HG03565 (cell line): Measurements from ENCODE around the gene PPP1R1B.

Experiments used
- ATAC-seq: cut with Tn5 transposase; IDR thresholded peaks from one replicate; pipeline ENCODE4 v1.9.1; 2021; ENCODE audit warnings: mild to moderate bottlenecking, moderate library complexity; ENCODE audit not compliant: unreplicated experiment

Gene PPP1R1B

GRCh38 chr17:39631403-39631802 is 4.7 kb downstream of the PPP1R1B start:
- no peak for ATAC-seq

GRCh38 chr17:39632153-39632941 is 5.6 kb downstream of the PPP1R1B start:
- ATAC-seq, result no peak

GRCh38 chr17:39633570-39634183 is 6.9 kb downstream of the PPP1R1B start:
- no peak for ATAC-seq

DNA sequence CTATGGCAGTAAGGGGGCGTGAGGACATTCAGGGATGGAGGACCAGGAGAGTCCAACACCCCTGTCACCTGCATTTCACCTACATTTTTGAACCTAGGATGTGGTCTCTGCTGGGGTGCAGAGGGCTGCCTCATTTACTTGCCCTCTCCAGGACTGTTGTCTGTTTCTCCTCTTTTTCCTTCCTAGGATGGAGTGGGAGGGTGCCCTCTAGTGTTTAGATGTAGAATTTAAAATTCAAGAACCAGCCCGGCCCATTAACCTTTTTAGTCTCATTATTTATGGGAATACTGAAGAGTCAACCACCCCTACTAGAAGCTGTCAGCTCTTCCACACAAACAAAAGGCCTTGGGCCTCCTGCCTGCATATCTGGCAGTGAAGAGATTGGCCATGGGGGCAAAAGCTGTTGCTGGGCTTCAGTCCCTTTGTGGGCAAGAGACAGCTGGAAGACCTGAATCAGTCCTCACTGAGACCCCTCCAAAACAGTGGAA is 7.7 kb downstream of the PPP1R1B start:
- ATAC-seq, result no peak

DNA sequence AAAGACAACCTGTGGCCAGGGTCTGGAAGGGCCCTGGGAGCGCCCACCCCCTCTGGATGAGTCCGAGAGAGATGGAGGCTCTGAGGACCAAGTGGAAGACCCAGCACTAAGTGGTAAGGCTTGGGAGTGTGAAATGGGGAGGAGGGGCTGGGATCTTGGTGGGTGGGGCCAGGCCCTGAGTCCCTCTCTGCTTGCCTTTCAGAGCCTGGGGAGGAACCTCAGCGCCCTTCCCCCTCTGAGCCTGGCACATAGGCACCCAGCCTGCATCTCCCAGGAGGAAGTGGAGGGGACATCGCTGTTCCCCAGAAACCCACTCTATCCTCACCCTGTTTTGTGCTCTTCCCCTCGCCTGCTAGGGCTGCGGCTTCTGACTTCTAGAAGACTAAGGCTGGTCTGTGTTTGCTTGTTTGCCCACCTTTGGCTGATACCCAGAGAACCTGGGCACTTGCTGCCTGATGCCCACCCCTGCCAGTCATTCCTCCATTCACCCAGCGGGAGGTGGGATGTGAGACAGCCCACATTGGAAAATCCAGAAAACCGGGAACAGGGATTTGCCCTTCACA is 8.9 kb downstream of the PPP1R1B start:
- ATAC-seq, result no peak

DNA sequence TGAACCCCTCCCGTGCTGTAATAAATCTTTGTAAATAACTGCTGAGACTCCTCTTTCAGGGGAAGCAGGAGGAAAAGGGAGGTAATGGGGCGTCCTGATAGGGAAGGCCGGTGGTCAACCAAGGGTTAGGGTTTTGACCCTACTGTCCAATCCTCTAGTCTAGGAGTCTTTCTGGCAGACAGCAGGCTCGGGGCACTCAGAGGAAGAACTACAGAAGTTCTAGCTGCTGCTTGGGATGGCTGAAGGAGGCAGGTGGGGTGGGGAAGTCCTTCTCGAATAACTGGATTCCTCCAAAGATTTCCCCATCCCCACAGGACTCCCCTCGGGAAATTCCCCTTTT is 9.8 kb downstream of the PPP1R1B start:
- no peak for ATAC-seq

DNA sequence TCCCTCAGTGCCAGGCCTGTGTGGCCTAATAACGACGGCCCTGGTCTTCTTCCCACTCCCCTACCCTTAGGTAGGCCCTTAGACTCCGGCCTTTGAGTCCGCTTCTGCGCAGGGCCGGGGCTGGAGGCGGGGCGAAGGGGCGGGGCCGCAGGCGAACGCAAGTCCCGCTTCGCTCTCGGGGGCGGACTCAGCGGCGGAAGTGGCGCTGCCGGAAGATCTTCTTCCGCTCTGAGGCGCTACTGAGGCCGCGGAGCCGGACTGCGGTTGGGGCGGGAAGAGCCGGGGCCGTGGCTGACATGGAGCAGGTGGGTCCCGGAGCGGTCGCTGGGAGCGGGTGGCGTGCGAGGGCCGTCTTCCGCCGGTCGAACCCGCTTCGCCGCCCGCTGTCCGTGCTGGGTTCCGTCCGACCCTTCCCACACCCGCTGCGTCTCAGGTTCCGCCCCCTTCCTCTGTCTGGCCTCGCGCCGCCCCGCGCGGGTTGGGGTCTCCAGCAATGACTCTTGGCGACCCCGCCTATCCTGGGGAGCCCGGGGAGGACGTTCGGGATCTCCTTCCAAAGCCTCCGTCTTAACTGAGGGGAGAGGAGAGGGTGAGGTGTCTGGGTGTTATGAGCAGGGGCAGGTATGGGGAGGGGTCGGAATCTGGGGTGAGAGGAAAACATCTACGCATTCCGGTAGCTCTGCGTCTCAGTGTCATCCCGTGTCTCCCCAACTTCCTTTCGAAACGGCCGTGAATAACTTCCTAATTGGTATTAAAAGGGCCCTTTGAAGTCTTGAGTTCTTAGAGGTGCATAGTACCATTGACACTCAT is 10.4 kb downstream of the PPP1R1B start, which contains the start of gene STARD3:
Gene STARD3, plus strand, starts transcription at position 218 of the 810 bp plus-strand sequence. CDS start 16,388 bp downstream, outside the sequence.
- ATAC-seq, result peak; percentile 60

GRCh38 chr17:39638317-39638716 is 11.6 kb downstream of the PPP1R1B start:
- no peak for ATAC-seq

DNA sequence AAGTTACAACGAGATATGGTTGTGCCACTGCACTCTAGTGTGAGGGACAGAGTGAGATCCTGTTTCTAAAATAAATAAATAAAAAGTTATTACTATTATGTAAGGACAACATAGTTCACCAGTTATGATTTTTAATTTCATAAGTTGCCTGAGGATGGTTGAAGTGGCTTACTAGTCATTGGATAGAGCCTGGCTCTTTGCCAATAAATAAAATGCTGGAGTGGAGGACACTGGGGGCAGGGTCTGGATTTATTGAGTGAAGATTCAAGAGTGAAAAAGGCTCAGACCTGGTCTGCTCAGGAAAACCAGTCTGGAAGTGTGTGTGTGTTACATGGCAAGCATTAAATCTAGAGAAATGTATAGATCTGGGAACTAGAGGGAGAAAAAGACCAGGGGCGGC is 12.3 kb downstream of the PPP1R1B start:
- ATAC-seq, result no peak

DNA sequence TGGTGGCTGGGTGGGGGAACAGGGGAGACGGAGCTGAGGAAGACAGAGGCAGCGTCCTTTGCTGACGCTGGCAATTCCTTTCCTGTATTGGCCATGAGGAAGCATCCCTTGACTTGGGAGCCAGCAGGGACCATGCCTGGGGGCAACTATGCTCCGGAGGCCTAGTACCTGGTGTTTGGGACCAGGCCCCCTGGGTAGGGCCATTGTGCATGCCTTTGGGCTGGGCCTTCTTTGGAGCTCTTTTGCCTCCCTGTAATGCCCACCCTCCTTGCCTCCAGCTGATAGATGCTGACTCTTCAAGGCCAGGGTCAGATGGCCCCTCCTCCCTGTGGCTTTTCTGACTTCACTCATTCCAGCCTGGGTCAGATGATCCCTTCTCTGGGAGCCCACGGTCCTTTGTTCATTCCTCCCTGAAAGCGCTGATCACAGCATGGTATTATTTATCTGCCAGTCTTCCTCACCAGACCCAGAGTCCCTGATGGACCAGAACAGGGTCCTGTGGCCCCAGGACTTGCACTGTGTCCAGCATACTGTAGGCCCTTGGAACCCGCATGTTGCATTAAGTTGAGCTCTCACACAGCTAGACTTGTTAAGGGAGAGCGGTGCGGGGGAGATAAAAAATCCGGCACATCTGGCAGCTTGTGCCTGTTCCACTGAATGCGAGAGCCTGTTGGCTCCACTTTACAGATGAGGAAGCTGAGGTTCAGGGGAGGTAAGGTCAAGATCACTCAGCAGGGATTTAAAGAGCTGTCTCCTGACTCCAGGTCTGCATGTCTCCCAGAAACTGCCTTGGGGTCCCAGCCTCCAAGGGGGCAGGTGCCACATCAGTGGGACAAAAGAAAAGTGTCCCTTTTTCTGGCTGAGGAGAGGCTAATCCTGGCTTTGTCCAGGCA is 13.1 kb downstream of the PPP1R1B start:
- ATAC-seq, result no peak

DNA sequence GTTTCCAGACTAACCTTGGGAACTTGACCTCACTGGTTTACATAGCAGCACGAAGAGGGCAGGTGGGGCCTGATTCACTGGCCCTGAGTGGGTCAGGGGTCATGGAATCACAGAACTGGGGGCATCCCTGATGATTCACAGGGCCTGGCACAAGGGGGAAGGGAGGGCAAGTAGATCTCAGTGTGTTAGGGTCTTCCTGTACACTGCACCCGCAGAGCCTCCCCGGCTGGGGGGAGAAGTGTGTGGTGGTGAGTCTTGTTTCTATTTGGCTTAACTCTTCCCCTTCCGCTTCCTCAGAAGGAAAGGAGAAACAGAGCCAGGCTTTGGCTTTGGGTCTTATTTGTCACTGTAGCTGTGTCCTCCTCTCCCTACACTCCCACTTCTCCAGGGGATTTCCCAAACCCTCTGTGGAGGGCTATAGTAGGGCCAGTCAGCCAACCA is 13.9 kb downstream of the PPP1R1B start:
- ATAC-seq, result no peak

GRCh38 chr17:39641097-39641496 is 14.3 kb downstream of the PPP1R1B start:
- ATAC-seq, result no peak

GRCh38 chr17:39641883-39642282 is 15.1 kb downstream of the PPP1R1B start:
- ATAC-seq, result no peak

- ATAC-seq, result no peak
Observed at GRCh38 chr17:39642291-39643074, 15.7 kb downstream of the PPP1R1B start.

DNA sequence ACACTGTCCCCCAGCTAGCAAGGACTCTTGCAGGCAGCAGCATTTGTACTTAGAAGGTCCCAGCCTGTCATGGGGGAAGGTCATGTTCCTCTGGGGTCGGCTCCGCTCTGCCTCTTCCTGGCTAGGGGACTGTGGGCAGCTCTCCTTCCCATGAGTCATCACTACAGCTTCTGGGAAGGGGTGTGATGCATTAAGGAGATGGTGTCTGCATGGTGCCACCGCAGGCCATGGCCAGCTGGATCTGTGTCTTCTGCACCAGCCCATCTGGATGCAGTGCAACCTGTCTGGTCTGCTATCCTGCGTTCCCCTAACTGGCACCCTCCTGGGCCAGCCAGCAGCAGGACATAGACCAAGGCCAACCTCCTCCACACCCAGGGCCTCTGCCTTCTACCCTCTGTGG is 16.5 kb downstream of the PPP1R1B start:
- ATAC-seq, result no peak

DNA sequence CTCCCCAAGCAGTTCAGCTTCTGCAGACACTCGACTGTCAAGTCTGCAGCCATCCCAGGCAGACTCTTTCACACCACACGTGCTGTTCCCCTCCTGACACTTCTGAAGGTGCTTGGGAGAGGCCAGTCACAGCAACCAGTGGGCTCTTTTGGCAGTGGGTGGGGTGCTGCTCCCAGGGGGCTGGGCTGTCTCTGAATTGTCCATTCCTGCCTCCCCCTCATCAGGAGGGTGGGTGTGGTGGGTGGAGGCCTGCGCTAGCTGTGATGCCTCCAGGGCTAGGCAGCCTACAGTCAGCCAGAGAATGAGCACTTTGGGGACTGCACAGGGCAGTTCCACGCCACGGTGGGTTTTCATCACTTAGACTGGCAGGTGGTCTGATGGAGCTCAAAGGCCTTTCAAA is 20.5 kb downstream of the PPP1R1B start:
- no peak for ATAC-seq

DNA sequence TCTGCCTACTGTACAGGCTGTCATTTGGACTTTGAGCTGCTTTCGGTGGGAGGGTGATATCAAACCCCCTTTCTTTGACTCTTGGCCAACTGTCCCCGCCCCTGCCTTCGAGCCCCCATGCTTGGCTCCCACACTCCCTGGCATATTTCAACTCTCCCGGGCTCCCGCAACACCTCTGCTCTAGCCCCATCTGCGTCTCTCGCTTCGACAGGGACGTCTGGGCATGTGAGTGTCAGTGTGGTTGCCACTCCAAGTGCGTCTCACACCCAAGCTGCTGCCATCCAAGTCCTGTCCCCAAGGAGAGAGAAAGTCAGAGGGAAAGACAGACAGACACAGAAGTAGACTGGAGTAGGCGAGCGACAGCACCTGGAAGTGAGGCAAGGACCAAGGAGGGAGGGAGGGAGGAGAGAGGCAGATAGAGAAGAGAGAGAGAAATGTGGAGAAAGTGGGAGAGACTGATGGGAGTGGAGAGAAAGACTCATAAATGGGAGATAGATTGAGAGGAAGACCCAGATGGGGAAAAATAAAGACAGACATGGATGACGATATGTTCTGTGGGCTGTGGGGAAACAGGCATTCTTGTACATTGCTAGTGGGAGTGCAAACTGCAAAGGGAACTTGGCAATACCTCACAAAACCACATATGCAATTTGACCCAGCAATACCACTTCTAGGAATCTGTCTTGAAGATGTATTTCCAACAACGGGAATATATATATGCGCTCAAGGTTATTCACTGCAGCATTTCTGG is 22.0 kb downstream of the PPP1R1B start:
- ATAC-seq, result no peak

GRCh38 chr17:39650121-39650579 is 23.4 kb downstream of the PPP1R1B start:
- no peak for ATAC-seq
